ENCODE measurements around the gene ATG4B.

DNA sequence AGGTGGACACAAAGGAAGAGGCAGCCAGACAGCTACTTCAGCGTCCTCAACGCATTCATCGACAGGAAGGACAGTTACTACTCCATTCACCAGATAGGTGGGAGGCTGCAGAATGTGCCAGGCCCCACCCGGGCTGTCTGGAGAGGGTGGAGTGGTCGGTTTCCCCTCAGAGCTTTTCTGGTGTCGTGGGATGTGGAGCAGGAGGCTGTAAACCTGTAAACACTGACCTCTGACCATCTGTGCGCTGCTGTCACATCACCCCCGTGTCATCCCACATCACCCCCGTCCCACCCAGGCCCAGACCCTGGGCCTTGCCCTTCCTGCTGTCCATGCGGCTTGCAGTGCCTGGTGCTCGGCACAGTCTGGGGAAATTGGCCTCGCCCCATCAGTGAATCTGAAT is 17.1 kb downstream of the ATG4B start:
- TF ChIP-seq EP300 (IDR thresholded peaks at IDR 0.05) = no peak
- TF ChIP-seq, protein P1, sequence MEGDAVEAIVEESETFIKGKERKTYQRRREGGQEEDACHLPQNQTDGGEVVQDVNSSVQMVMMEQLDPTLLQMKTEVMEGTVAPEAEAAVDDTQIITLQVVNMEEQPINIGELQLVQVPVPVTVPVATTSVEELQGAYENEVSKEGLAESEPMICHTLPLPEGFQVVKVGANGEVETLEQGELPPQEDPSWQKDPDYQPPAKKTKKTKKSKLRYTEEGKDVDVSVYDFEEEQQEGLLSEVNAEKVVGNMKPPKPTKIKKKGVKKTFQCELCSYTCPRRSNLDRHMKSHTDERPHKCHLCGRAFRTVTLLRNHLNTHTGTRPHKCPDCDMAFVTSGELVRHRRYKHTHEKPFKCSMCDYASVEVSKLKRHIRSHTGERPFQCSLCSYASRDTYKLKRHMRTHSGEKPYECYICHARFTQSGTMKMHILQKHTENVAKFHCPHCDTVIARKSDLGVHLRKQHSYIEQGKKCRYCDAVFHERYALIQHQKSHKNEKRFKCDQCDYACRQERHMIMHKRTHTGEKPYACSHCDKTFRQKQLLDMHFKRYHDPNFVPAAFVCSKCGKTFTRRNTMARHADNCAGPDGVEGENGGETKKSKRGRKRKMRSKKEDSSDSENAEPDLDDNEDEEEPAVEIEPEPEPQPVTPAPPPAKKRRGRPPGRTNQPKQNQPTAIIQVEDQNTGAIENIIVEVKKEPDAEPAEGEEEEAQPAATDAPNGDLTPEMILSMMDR (IDR thresholded peaks at IDR 0.05) = no peak

All from ovary (tissue), 3 donors.